Activated CD8-positive, alpha-beta memory T cell treated with anti-CD3 and anti-CD28 coated beads for 48 hours (primary cell): ENCODE results near the gene PSMA7.
"Not testable (repeated sequence)": the region's sequence is repeated elsewhere in the genome, so short reads cannot be mapped to it uniquely, and the experiment has no call there.

Experiments
- DNase-seq, 3 experiments: peaks; one replicate each; pipeline ENCODE4 v3.0.0-alpha.2; 2020; ENCODE audit warnings: low read depth in 2 of 3, low spot score in 2 of 3

The PSMA7 gene

GRCh38 chr20:62156254-62156556 is 13.0 kb upstream of the PSMA7 start:
- DNase-seq, result no peak

- no peak for DNase-seq
Measured at GRCh38 chr20:62155428-62156253, 12.4 kb upstream of the PSMA7 start.

GRCh38 chr20:62151835-62152364 is 8.7 kb upstream of the PSMA7 start:
- no peak for DNase-seq

- DNase-seq, result no peak
Measured at GRCh38 chr20:62151225-62151624, 8.0 kb upstream of the PSMA7 start.

DNA sequence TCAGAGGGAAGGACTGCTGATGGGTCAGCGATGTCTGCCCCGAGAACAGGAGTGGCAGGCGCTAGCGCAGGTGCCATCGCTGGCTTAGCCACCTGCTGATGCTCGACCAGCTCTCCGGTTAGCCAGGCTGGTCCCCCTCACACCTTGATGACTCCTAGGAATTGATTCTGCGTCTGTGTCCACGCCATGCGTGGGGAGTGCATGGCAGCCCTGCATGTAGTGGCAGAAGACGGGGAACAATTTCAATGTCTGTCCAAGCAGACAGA is 7.0 kb upstream of the PSMA7 start:
- DNase-seq, result no peak

DNA sequence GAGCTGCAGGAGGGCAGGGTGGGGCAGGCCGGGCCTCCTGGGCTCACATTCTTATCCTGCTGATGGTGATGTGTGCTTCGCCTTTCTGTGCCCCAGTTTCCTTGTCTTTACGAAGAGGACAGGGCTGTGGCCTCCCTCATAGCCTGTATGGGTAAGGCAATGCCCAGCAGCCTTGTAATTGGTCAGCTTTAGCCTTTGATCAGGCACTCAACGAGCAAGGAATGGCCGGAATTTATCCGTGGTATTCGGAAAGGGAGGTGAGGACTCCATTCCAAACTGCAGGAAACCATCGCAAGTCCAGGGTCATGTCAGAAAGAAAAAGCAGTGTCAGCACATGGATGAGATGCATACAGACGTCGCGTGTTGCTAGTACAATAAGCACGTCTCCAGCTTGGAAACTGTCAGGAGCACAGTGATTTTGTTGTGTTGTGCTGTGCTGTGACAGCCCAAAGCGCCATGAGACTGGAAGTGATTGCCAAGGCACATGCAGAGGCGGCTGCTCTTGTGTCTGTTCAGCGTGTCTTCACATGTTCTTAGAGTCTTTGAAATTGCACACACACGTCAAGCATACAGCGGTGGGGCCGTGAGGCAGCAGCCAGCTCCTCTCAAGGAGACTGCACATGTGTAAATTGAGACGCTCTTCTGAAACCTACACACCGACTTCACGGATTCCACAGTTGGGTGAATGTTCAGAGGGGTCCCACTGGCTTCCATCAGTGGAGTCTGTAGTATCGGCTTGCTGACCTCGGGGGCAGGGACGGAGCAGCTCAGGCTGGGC is 6.5 kb upstream of the PSMA7 start:
- no peak for DNase-seq

DNA sequence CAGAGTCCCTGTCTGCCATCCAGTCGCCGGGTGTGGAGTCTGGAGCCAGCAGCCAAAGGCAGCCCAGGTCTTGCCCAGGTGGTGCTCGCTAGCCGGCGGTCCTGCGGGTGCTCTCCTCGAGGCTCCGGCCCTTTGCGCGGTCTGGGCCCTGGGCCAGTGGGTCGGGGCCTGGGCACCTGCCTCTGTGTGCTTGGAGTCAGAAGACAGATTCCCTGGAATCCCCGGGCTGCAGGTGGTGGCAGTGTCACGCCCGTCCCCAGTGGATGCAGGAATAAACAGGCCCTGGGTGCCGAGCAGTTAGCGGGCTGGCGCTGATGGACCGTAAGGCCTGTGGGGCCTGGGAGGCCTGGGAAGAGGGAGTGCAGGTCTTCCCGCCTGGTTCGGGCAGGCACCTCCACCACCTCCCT is 5.7 kb upstream of the PSMA7 start:
- no peak for DNase-seq

GRCh38 chr20:62148383-62148782 is 5.2 kb upstream of the PSMA7 start:
- DNase-seq, result not testable (repeated sequence)

- DNase-seq, result no peak
Measured at GRCh38 chr20:62147528-62147927, 4.3 kb upstream of the PSMA7 start.

DNA sequence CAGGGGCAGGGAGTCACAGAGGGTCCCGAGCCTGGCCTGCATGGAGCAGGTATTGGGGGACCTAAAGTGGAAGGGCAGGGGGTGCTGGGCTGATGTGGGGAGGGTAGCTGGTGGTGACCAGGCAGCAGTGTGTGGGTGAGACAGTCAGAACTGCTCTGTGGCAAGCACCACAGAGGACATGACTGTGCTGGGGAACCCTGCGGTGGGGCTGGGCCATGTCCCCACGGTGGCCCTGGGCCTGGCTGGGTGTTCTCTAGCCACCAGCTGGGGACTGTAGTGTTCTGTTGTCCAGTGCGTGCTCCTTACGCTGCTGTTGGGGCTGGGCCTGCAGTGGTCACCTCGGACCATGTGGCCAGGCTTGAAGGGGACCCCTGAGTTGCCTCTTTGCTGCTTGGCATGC is 3.9 kb upstream of the PSMA7 start:
- DNase-seq, result no peak

- DNase-seq, result no peak
Measured at GRCh38 chr20:62146019-62146755, 3.0 kb upstream of the PSMA7 start.

DNA sequence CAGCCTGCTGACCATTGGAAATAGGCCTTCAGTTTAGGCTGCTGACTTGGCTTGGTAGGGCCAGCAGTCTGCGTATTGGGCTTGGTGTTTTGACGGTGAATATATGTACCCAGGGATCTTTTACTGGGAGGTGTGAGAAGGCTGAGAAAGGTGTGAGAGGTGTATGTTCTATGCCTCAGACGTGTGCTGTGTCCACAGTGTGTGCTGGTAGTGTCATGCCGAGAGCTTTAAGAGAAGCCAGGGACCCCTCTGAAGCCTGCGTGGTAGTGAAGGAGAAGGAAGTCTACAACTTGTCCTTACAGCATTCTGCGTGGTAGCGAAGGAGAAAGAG is 2.5 kb upstream of the PSMA7 start:
- no peak for DNase-seq

- DNase-seq, result no peak
Measured at GRCh38 chr20:62143957-62144825, 997 bp upstream of the PSMA7 start.

- DNase-seq, result no peak
Measured at GRCh38 chr20:62142252-62143080, 728 bp downstream of the PSMA7 start.

- DNase-seq, result no peak
Measured at GRCh38 chr20:62141397-62142251, 1.6 kb downstream of the PSMA7 start.

DNA sequence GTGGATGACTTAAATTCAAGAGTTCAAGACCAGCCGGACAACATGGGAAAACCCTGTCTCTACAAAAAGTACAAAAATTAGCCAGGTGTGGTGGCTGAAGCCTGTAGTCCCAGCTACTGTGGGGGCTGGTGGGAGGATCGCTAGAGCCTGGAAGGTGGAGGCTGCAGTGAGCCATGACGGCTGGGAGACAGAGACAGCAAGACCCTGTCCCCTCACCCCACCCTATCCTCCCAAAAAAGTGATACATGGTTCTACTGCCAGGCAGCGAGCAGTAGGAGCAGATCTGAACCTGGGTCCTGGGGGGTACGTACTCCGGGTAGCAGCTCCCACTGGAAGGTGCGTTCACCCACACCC is 2.2 kb downstream of the PSMA7 start:
- DNase-seq, result no peak

DNA sequence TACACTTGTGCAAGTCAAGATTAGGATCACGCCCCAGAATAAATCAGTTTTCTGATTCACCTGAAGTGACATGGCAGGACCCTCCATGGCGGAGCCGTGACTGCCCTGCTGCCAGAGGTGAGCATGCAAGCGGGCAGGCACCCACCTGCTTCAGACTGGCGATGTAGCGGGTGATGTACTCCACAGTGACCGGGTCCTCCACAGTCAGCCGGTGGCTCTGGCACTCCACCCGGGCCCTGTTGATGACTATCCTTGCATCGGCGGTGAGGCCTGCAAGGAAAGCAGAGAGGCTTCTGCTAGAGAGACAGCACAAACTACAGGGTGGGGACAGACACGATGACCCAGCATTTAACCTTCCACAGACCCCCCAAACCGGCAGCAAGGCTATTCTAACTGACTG is 3.6 kb downstream of the PSMA7 start:
- DNase-seq, result no peak

DNA sequence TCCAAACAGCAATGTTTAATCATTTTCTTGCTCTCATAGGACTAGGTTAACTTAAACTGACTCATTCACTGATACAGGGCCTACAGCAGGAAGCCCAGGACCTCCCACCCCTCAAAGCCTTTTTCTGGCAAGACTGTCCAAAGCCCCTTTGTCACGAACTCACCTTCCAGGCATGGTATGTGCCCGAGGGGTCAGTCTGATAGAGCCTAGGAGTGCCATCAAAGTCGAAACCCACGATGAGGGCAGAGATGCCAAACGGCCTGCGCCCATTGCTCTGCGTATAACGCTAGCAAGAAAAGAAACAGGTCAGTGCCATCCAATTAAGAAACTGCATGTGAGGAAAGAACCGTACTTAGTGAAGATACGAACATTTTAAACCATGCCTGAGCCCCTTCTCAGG is 4.3 kb downstream of the PSMA7 start:
- DNase-seq, result no peak

DNA sequence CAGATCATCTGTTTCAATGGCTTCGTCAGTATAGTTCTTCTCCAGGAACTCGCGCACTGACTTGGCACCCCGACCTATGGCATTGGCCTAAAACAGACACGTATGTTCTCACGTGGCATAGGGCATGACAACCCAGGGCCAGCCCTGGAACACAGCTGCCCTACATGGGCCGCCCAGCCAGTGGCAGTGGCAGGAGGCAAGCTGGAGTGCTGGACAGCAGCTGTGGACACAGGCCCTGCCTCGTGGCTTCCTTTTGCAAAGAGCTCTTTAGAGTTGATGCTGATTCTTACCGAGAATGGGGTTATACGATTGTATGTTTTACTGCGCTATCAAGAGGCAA is 5.0 kb downstream of the PSMA7 start:
- DNase-seq, result no peak
